IMR-90 (cell line): ENCODE data around the gene RPP25. TPM values are rescaled to one million over a fixed set of nuclear protein-coding genes. Genes with fewer than 3 reads are reported as not detected.

Source experiments
- ATAC-seq: fragments of 200-7000 bp; cut with Tn5 transposase; 2 replicates; pipeline ENCODE4 v1.9.1; 2020; ENCODE audit warnings: low read depth, mild to moderate bottlenecking, moderate library complexity
- BruUV-seq: library from RNA; stranded (reverse); fragments of 400-500 nt; replicated peaks from 2 replicates; lab custom pipeline; 2021; lab: Mats Ljungman, UMichigan
- CTCF ChIA-PET: fragments of 300-600 bp; formaldehyde crosslinking; extraction: SDS; loops from one replicate; lab custom pipeline; 2021; ENCODE audit warnings: antibody characterized with exemption; lab: Yijun Ruan, JAX
- POLR2A ChIA-PET: fragments of 300-600 bp; sonication (Branson Sonifier 250); formaldehyde crosslinking; loops from one replicate; lab custom pipeline; 2022; ENCODE audit warnings: antibody characterized with exemption; ENCODE audit not compliant: unreplicated experiment; lab: Charles Lee
- DNase-seq: peaks from one replicate; pipeline ENCODE4 v3.0.0; 2013
- H2AFZ ChIP-seq: replicated peaks from 2 replicates; pipeline ENCODE3; 2013; ENCODE audit warnings: low read length, mild to moderate bottlenecking; ENCODE audit not compliant: poor library complexity
- H2AK5ac ChIP-seq: 2 replicates; pipeline ENCODE4 v1.6.1; 2013; ENCODE audit warnings: low read depth, low read length, inconsistent platforms
- H2AK9ac ChIP-seq: replicated peaks from 2 replicates; pipeline ENCODE3; 2013; ENCODE audit warnings: mild to moderate bottlenecking, low read depth, low read length, moderate library complexity; ENCODE audit not compliant: poor library complexity
- H2BK120ac ChIP-seq: 2 replicates; pipeline ENCODE4 v1.6.1; 2013; ENCODE audit warnings: low read depth, low read length, inconsistent platforms
- H2BK15ac ChIP-seq: 3 replicates; pipeline ENCODE4 v1.6.1; 2013; ENCODE audit warnings: low read depth, low read length, inconsistent platforms
- H2BK20ac ChIP-seq: 2 replicates; pipeline ENCODE4 v1.6.1; 2013; ENCODE audit warnings: low read depth, mild to moderate bottlenecking, inconsistent platforms, low read length, moderate library complexity
- H2BK5ac ChIP-seq: 2 replicates; pipeline ENCODE4 v1.6.1; 2013; ENCODE audit warnings: mild to moderate bottlenecking, low read depth, low read length, inconsistent platforms; ENCODE audit not compliant: poor library complexity, severe bottlenecking
- H3K14ac ChIP-seq: replicated peaks from 2 replicates; pipeline ENCODE4 v1.6.1; 2013; ENCODE audit warnings: low read depth, low read length, inconsistent platforms
- H3K18ac ChIP-seq: 2 replicates; pipeline ENCODE4 v1.6.1; 2013; ENCODE audit warnings: low read depth, low read length, control low read depth
- H3K23ac ChIP-seq: 2 replicates; pipeline ENCODE4 v1.6.1; 2013; ENCODE audit warnings: low read depth, low read length, inconsistent platforms
- H3K27ac ChIP-seq: 2 replicates; pipeline ENCODE4 v1.5.1; 2013; ENCODE audit warnings: mild to moderate bottlenecking, control low read depth, low read length; ENCODE audit not compliant: insufficient read depth
- H3K27me3 ChIP-seq: 2 replicates; pipeline ENCODE4 v1.6.1; 2013; ENCODE audit warnings: low read length; ENCODE audit not compliant: control insufficient read depth, insufficient read depth
- H3K36me3 ChIP-seq: 2 replicates; pipeline ENCODE4 v1.6.1; 2013; ENCODE audit warnings: low read length, mixed read lengths; ENCODE audit not compliant: control insufficient read depth, insufficient read depth
- H3K4ac ChIP-seq: 2 replicates; pipeline ENCODE4 v1.6.1; 2013; ENCODE audit warnings: low read depth, low read length, inconsistent platforms
- H3K4me1 ChIP-seq: 2 replicates; pipeline ENCODE4 v1.6.1; 2013; ENCODE audit warnings: low read length, mixed read lengths; ENCODE audit not compliant: control insufficient read depth, insufficient read depth
- H3K4me2 ChIP-seq: 2 replicates; pipeline ENCODE4 v1.6.1; 2013; ENCODE audit warnings: low read depth, mild to moderate bottlenecking, control low read depth, low read length, moderate library complexity
- H3K4me3 ChIP-seq: 2 replicates; pipeline ENCODE4 v1.5.1; 2013; ENCODE audit warnings: low read depth, mild to moderate bottlenecking, control low read depth, low read length, moderate library complexity; ENCODE audit not compliant: insufficient read depth
- H3K56ac ChIP-seq: 2 replicates; pipeline ENCODE4 v1.6.1; 2013; ENCODE audit warnings: low read length, inconsistent platforms; ENCODE audit not compliant: insufficient read depth; ENCODE audit errors: extremely low read depth
- H3K79me1 ChIP-seq, 2 experiments: 2 replicates each; pipeline ENCODE4 v1.6.1; 2013; ENCODE audit warnings: low read length in 2 of 2, inconsistent platforms in 1 of 2, low read depth in 1 of 2
- H3K9ac ChIP-seq: 2 replicates; pipeline ENCODE4 v1.6.1; 2013; ENCODE audit warnings: low read depth, low read length, control low read depth
- H3K9me1 ChIP-seq: 2 replicates; pipeline ENCODE4 v1.6.1; 2013; ENCODE audit warnings: low read length, inconsistent platforms; ENCODE audit not compliant: insufficient read depth
- H3K9me3 ChIP-seq: 2 replicates; pipeline ENCODE4 v1.6.1; 2013; ENCODE audit warnings: low read length; ENCODE audit not compliant: control insufficient read depth, insufficient read depth
- H4K20me1 ChIP-seq: 2 replicates; pipeline ENCODE4 v1.6.1; 2013; ENCODE audit warnings: low read length, inconsistent platforms; ENCODE audit not compliant: insufficient read depth
- H4K5ac ChIP-seq: 2 replicates; pipeline ENCODE4 v1.6.1; 2013; ENCODE audit warnings: mild to moderate bottlenecking, low read depth, low read length, control low read depth
- H4K8ac ChIP-seq, 2 experiments: 2 replicates each; pipeline ENCODE4 v1.6.1; 2013; ENCODE audit warnings: low read depth in 2 of 2, low read length in 2 of 2, control low read depth in 1 of 2, inconsistent platforms in 1 of 2
- H4K91ac ChIP-seq: 2 replicates; pipeline ENCODE4 v1.6.1; 2013; ENCODE audit warnings: low read depth, low read length, inconsistent platforms; ENCODE audit not compliant: insufficient read depth
- CTCF ChIP-seq: conservative IDR thresholded peaks from 2 replicates; pipeline ENCODE4 v1.5.1; 2012; ENCODE audit warnings: mild to moderate bottlenecking, low read depth, low read length, improper control_type of control experiment
- ELK1 ChIP-seq: fragments of 150-350 bp; IDR thresholded peaks from 2 replicates; pipeline ENCODE4 v1.6.1; 2016; ENCODE audit warnings: low read depth, mild to moderate bottlenecking, low read length, moderate library complexity, borderline replicate concordance
- MAFK ChIP-seq: IDR thresholded peaks from 2 replicates; pipeline ENCODE4 v1.6.1; 2012; ENCODE audit warnings: low read depth, low read length, improper control_type of control experiment
- MAZ ChIP-seq: IDR thresholded peaks from 2 replicates; pipeline ENCODE4 v1.6.1; 2012; ENCODE audit warnings: low read depth, mild to moderate bottlenecking, low read length, improper control_type of control experiment, moderate library complexity, borderline replicate concordance
- RAD21 ChIP-seq: IDR thresholded peaks from 2 replicates; pipeline ENCODE4 v1.6.1; 2012; ENCODE audit warnings: low read length, improper control_type of control experiment
- RFX5 ChIP-seq: IDR thresholded peaks from 2 replicates; pipeline ENCODE4 v1.8.0; 2012; ENCODE audit warnings: low read depth, mild to moderate bottlenecking, low read length, moderate library complexity
- SMC3 ChIP-seq: fragments of 150-350 bp; IDR thresholded peaks from 2 replicates; pipeline ENCODE4 v1.6.1; 2016; ENCODE audit warnings: low read depth, mild to moderate bottlenecking, antibody characterized with exemption, low read length, moderate library complexity
- WGBS, 2 experiments: methylation state at CpG; one replicate each; pipeline versions ENCODE4 v1.1.5 to v1.1.7; 2013; ENCODE audit warnings: missing lambda C conversion rate in 2 of 2; ENCODE audit not compliant: insufficient read length in 1 of 2; ENCODE audit errors: extremely low coverage in 2 of 2; 5-methylcytosine and 5-hydroxymethylcytosine counted together
- dilution Hi-C: fragments of 300-500 bp; cut with HindIII; formaldehyde crosslinking; loops from one replicate; pipeline ENCODE4 v1.14.3; 2018; ENCODE audit warnings: low sequenced_read_pairs; ENCODE audit not compliant: unreplicated experiment
- in situ Hi-C: fragments of 300-500 bp; cut with MboI; formaldehyde crosslinking; loops from 3 replicates; pipeline ENCODE4 v1.14.3; 2019; ENCODE audit warnings: low sequenced_read_pairs, inconsistent platforms, mixed read lengths
- intact Hi-C: fragments of 100-400 bp; cut with micrococcal nuclease; formaldehyde crosslinking; loops from 2 replicates; pipeline ENCODE4 v1.10.0; 2022
- polyA plus RNA-seq, 3 experiments: library from polyadenylated mRNA; depleted of rRNA; stranded (reverse); fragments of >200 nt; gene quantifications; 2 replicates each; pipeline ENCODE4 v1.2.3, GENCODE V29; 2012; ENCODE audit warnings: low replicate concordance in 1 of 3
- total RNA-seq: library from RNA; depleted of rRNA; stranded (reverse); fragments of >200 nt; gene quantifications from 2 replicates; pipeline ENCODE4 v1.2.3, GENCODE V29; 2012

RPP25 gene
- total and polyA plus RNA-seq, 2 of the 4 experiments (the other 2 are of a cell fraction): 0.18 to 0.38 TPM

GRCh38 chr15:74963213-74963612 is 6.6 kb upstream of the RPP25 start:
- H2BK5ac ChIP-seq: no peak overlapping the region

More at GRCh38 chr15:74963213-74963612, 6.6 kb upstream of the RPP25 start:
- ChIA-PET POLR2A (no interaction called here), CTCF (no interaction called here)
- Histone ChIP-seq H4K91ac (no peak overlapping the region), H3K9ac (no peak overlapping the region), H3K27ac (no peak overlapping the region), H4K20me1 (no peaks in the 10 kb centered on the region), H3K4me2 (no peak overlapping the region), H3K56ac (no peak overlapping the region), H4K5ac (no peak overlapping the region), H3K23ac (no peak overlapping the region), H3K36me3 (no peaks in the 10 kb centered on the region), H3K27me3 (peaks cover 35% of the 10 kb centered on the region), H3K4me3 (no peak overlapping the region), H3K18ac (no peak overlapping the region), H3K14ac (no peak overlapping the region), H2BK20ac (no peak overlapping the region), H2AFZ (no peak overlapping the region), H2AK9ac (no peak overlapping the region), H2AK5ac (no peak overlapping the region), H2BK120ac (no peak overlapping the region), H3K9me1 (no peaks in the 10 kb centered on the region), H3K4ac (no peak overlapping the region), H3K4me1 (no peaks in the 10 kb centered on the region), H3K79me1 (no peaks in the 10 kb centered on the region), H2BK15ac (no peak overlapping the region), H3K9me3 (no peaks in the 10 kb centered on the region), H4K8ac (no peak overlapping the region)
- no peak for DNase-seq
- BruUV-seq: no TSS peak
- dilution Hi-C loops (no loop called here), in situ Hi-C loops (no loop called here), intact Hi-C loops (no loop called here)
- ATAC-seq: no peak
- TF ChIP-seq SMC3 (no peak), RAD21 (no peak), MAZ (no peak), RFX5 (no peak), ELK1 (no peak), CTCF (no peak), MAFK (no peak)
- whole genome bisulfite sequencing, 2 experiments: no CpG with 5 or more reads among the region's 4 CpGs
